ENCODE results near the gene MBNL3. TPM values are rescaled to one million over a fixed set of nuclear protein-coding genes. Genes with fewer than 3 reads are reported as not detected.

Gene MBNL3
- total RNA-seq, 1 donor, result 10.2 TPM

DNA sequence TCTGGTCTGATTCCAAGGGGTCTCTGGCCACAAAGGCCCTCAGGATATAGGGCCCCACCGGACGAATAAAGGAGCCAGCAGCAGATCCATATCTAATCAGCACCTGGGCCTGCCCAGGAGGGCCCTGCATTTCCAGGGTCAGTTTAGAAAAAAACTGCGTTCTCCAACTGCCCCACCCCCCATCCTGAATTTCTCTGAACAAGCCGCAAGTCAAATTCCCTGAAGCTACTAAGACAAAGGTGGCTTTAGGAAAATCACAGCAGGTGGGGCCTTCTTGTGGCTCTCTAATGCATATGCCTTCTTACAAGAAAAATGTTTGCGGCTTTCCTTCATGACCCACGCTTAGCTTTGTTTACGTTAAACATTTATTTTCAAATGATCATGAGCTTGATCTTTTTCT, 76.6 kb downstream of the MBNL3 start:
- no peak for TF ChIP-seq CTCF (IDR thresholded peaks at IDR 0.05; ENCODE audit: insufficient read depth, low read length)
- H3K4me3 ChIP-seq (ENCODE audit: low read depth, low read length), result no peak overlapping the region
- no peak for DNase-seq (ENCODE audit: low read depth)

GRCh38 chrX:132411310-132411977, 77.4 kb downstream of the MBNL3 start:
- TF ChIP-seq CTCF (IDR thresholded peaks at IDR 0.05; ENCODE audit: insufficient read depth, low read length), result no peak
- no peak overlapping the region for H3K4me3 ChIP-seq (ENCODE audit: low read depth, low read length)
- no peak for DNase-seq (ENCODE audit: low read depth)

GRCh38 chrX:132409780-132410556, 78.9 kb downstream of the MBNL3 start:
- no peak overlapping the region for H3K4me3 ChIP-seq (ENCODE audit: low read depth, low read length)
- DNase-seq (ENCODE audit: low read depth), result no peak
- TF ChIP-seq CTCF (IDR thresholded peaks at IDR 0.05; ENCODE audit: insufficient read depth, low read length), result no peak

DNA sequence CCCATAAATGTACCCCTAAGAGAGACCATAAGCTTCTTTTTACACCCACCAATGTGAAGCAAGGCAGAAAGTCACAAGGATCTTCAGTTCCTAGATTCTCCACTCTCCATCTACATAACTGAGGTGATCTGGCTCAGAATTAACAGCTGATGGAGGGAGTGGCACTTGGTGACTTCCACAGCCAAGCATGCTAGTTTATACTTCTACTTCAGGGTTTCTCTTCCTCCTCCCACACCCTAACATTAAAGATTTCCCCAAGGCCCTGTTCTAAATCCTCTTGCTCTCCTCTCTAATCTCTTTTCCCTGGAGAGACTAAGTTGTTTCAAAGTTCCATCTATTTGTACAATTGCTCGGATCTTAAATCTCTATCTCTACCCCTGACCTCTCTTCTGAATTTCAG, 81.1 kb downstream of the MBNL3 start:
- no peak for DNase-seq (ENCODE audit: low read depth)
- H3K4me3 ChIP-seq (ENCODE audit: low read depth, low read length), result no peak overlapping the region
- TF ChIP-seq CTCF (IDR thresholded peaks at IDR 0.05; ENCODE audit: insufficient read depth, low read length), result no peak

GRCh38 chrX:132406106-132406505, 82.7 kb downstream of the MBNL3 start:
- TF ChIP-seq CTCF (IDR thresholded peaks at IDR 0.05; ENCODE audit: insufficient read depth, low read length), result no peak
- H3K4me3 ChIP-seq (ENCODE audit: low read depth, low read length), result no peak overlapping the region
- DNase-seq (ENCODE audit: low read depth), result no peak

GRCh38 chrX:132404266-132404665, 84.6 kb downstream of the MBNL3 start:
- H3K4me3 ChIP-seq (ENCODE audit: low read depth, low read length), result no peak overlapping the region
- no peak for DNase-seq (ENCODE audit: low read depth)
- TF ChIP-seq CTCF (IDR thresholded peaks at IDR 0.05; ENCODE audit: insufficient read depth, low read length), result no peak

All from fibroblast of the aortic adventitia (primary cell).